DND-41 (cell line): ENCODE data around the gene PTPRG.

Source experiments
- ATAC-seq: fragments of 200-7000 bp; cut with Tn5 transposase; 3 replicates; pipeline ENCODE4 v1.9.1; 2021; ENCODE audit warnings: low read depth; ENCODE audit not compliant: insufficient read depth
- DNase-seq: peaks from one replicate; pipeline ENCODE4 v3.0.0-alpha.2; 2020
- H2AFZ ChIP-seq: 2 replicates; pipeline ENCODE4 v1.6.0; 2012; ENCODE audit warnings: low read depth, low read length
- H3K27ac ChIP-seq: 2 replicates; pipeline ENCODE4 v1.5.1; 2012; ENCODE audit warnings: low read length, inconsistent platforms
- H3K27me3 ChIP-seq: fragments of 200-600 bp; sonication (generic); 2 replicates; pipeline ENCODE4 v1.6.0; 2012; ENCODE audit warnings: low read length, mild to moderate bottlenecking, inconsistent platforms; ENCODE audit not compliant: insufficient read depth, poor library complexity
- H3K36me3 ChIP-seq: 2 replicates; pipeline ENCODE4 v1.5.1; 2012; ENCODE audit warnings: low read length, inconsistent platforms; ENCODE audit not compliant: insufficient read depth
- H3K4me1 ChIP-seq: 2 replicates; pipeline ENCODE4 v1.5.1; 2012; ENCODE audit warnings: mild to moderate bottlenecking, low read length; ENCODE audit not compliant: insufficient read depth
- H3K4me2 ChIP-seq: 2 replicates; pipeline ENCODE4 v1.6.0; 2012; ENCODE audit warnings: mild to moderate bottlenecking, moderate library complexity, low read length, inconsistent platforms; ENCODE audit not compliant: insufficient read depth
- H3K4me3 ChIP-seq, 2 experiments: fragments of 200-600 bp in 1 of 2; shearing (Covaris generic) in 1 of 2; 2 replicates each; pipeline ENCODE4 v1.5.1; 2012 to 2016; ENCODE audit warnings: inconsistent platforms in 2 of 2, low read length in 2 of 2, mild to moderate bottlenecking in 2 of 2, low read depth in 1 of 2, moderate library complexity in 1 of 2
- H3K79me2 ChIP-seq: 2 replicates; pipeline ENCODE4 v1.6.0; 2012; ENCODE audit warnings: low read length, inconsistent platforms; ENCODE audit not compliant: insufficient read depth
- H3K9ac ChIP-seq: 2 replicates; pipeline ENCODE4 v1.6.0; 2012; ENCODE audit warnings: low read depth, mild to moderate bottlenecking, inconsistent platforms, low read length, moderate library complexity
- H3K9me3 ChIP-seq: 2 replicates; pipeline ENCODE4 v1.5.1; 2012; ENCODE audit warnings: low read length, moderate library complexity, mild to moderate bottlenecking, inconsistent platforms; ENCODE audit not compliant: insufficient read depth, severe bottlenecking
- H4K20me1 ChIP-seq: 2 replicates; pipeline ENCODE4 v1.6.0; 2012; ENCODE audit warnings: low read length; ENCODE audit not compliant: insufficient read depth
- EZH2 ChIP-seq: IDR thresholded peaks from 3 replicates; pipeline ENCODE4 v1.6.1; 2012; ENCODE audit warnings: borderline replicate concordance, low read depth, mild to moderate bottlenecking, moderate library complexity, low read length, inconsistent platforms; ENCODE audit not compliant: severe bottlenecking
- TF ChIP-seq, protein P1 (sequence below): IDR thresholded peaks from 2 replicates; pipeline ENCODE4 v1.5.1; 2012; ENCODE audit warnings: borderline replicate concordance, low read length, moderate library complexity, mild to moderate bottlenecking; ENCODE audit not compliant: poor library complexity, severe bottlenecking; ENCODE audit errors: extremely low read depth

Gene PTPRG

DNA sequence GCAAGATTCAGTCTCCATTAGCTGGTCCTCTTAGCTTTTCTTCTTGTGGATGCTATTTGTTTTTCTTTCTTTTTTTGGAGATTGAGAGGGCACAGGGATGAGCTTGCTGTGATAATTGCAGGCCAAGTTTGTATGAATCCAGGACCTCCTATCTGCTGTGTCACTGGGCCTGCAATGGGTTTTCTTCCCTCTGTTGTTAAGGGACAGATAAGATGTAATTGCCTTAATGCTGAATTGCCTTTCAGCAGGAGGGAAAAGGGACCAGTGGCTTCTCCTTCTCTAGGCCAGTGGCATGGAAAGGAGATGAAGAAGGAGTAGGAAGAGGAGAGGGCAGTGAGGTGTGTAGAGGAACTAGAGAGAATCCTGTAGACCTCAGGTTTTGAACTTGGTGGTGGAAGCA is 29.9 kb downstream of the PTPRG start:
- TF ChIP-seq EZH2: no peak
- TF ChIP-seq, protein P1, sequence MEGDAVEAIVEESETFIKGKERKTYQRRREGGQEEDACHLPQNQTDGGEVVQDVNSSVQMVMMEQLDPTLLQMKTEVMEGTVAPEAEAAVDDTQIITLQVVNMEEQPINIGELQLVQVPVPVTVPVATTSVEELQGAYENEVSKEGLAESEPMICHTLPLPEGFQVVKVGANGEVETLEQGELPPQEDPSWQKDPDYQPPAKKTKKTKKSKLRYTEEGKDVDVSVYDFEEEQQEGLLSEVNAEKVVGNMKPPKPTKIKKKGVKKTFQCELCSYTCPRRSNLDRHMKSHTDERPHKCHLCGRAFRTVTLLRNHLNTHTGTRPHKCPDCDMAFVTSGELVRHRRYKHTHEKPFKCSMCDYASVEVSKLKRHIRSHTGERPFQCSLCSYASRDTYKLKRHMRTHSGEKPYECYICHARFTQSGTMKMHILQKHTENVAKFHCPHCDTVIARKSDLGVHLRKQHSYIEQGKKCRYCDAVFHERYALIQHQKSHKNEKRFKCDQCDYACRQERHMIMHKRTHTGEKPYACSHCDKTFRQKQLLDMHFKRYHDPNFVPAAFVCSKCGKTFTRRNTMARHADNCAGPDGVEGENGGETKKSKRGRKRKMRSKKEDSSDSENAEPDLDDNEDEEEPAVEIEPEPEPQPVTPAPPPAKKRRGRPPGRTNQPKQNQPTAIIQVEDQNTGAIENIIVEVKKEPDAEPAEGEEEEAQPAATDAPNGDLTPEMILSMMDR: no peak
- Histone ChIP-seq H2AFZ (no peak overlapping the region), H3K79me2 (no peaks in the 10 kb centered on the region), H3K9ac (no peak overlapping the region), H4K20me1 (no peaks in the 10 kb centered on the region), H3K4me1 (no peaks in the 10 kb centered on the region), H3K4me3 (no peak overlapping the region), H3K9me3 (no peaks in the 10 kb centered on the region), H3K27ac (no peak overlapping the region), H3K36me3 (no peaks in the 10 kb centered on the region; the same call in 1 of the 2 replicates), H3K4me2 (no peak overlapping the region), H3K27me3 (no peaks in the 10 kb centered on the region)
- no peak for ATAC-seq
- no peak for DNase-seq

DNA sequence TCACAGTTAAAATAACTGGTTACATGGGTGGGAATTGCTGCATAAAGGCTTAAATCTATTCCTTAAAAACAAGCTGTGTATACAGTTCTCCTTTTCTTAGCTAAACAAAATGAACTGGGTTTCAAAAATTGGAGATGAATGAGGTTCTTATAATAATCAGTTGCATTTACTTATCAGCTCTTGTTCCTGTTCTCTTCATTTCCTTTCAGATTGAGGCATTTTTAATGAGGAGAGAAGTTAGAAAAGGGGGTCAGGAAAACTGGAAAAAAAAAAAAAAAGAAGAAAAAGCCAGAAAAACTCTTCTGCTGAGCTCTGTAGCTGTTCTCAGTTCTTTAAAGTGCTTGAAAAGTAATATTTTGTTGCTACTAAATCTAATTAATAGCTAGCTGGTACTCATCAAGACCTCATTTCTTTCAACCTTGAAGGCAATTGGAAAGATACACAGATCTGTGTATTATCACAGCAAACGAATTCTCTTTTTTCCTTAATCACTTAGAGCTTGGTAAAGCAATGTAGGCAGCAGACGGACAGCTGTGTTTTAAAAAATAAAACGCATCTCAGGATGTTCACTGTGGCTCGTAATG is 32.2 kb downstream of the PTPRG start:
- no peaks in the 10 kb centered on the region for H3K36me3 ChIP-seq
- H3K4me1 ChIP-seq: no peaks in the 10 kb centered on the region
- H3K4me3 ChIP-seq: no peak overlapping the region
- DNase-seq (no peak), ATAC-seq (no peak)
- no peak overlapping the region for H3K27ac ChIP-seq
- no peaks in the 10 kb centered on the region for H4K20me1 ChIP-seq
- H2AFZ ChIP-seq: no peak overlapping the region
- no peaks in the 10 kb centered on the region for H3K9me3 ChIP-seq
- H3K79me2 ChIP-seq: no peaks in the 10 kb centered on the region
- no peak overlapping the region for H3K9ac ChIP-seq
- H3K27me3 ChIP-seq: no peaks in the 10 kb centered on the region
- TF ChIP-seq, protein P1: no peak
- TF ChIP-seq EZH2: no peak
- H3K4me2 ChIP-seq: no peak overlapping the region

DNA sequence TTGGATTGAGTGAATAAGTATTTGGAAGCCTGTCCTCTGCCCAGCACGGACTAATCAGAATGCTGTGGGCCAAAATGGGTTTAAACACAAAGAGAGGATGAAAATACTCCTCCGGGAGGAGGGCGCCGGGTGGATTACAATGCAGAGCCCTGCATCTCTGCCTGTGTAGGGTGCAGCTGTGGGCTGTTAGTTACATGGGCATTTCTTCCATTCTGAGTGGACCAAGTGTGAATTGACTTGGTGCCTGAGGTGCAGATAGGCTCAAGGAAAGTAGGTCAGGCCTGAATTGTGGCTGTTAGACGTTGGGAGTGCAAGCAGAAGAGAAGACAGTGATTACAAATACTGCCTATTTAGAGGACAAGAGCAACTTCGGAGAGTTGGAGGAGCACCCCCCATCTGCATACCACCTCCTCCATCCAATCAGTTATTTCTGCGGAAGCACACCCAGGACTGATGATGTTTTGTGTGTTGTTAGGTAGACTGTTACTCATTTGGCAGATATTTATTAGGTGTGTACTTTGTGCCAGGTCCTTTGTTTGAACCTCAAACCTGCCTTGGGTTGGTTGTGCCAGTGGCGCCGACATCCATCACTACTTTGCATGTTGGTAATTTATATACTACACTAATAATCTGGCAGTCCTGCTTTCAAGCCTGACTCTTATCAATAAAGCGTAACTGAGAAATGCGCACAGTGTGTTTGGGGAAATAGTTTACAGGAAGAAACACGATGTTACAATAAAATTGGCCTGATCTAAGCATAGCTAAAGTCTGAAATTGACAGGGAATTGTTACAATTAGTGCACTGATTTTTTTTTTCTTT is 33.0 kb downstream of the PTPRG start:
- ATAC-seq (no peak), DNase-seq (no peak)
- no peak overlapping the region for H3K27ac ChIP-seq
- H3K9ac ChIP-seq: no peak overlapping the region
- no peaks in the 10 kb centered on the region for H3K9me3 ChIP-seq
- no peak overlapping the region for H3K4me2 ChIP-seq
- no peak overlapping the region for H3K4me3 ChIP-seq
- H3K36me3 ChIP-seq: no peaks in the 10 kb centered on the region
- no peaks in the 10 kb centered on the region for H3K27me3 ChIP-seq
- no peak overlapping the region for H2AFZ ChIP-seq
- TF ChIP-seq, protein P1: no peak
- TF ChIP-seq EZH2: no peak
- H3K79me2 ChIP-seq: no peaks in the 10 kb centered on the region
- no peaks in the 10 kb centered on the region for H4K20me1 ChIP-seq
- no peaks in the 10 kb centered on the region for H3K4me1 ChIP-seq
